PC-9 (cell line): ENCODE results near the gene JAK1.

ENCODE experiments used
- EZH2 ChIP-seq: fragments of 200-600 bp; sonication (generic); IDR thresholded peaks from 2 replicates; pipeline ENCODE4 v1.8.0; 2017; ENCODE audit warnings: antibody characterized with exemption, low read depth
- TF ChIP-seq, protein P1 (sequence below): fragments of 200-600 bp; sonication (generic); conservative IDR thresholded peaks from 2 replicates; pipeline ENCODE4 v1.6.1; 2017; ENCODE audit warnings: mixed run types, antibody characterized with exemption, mild to moderate bottlenecking, moderate library complexity

DNA sequence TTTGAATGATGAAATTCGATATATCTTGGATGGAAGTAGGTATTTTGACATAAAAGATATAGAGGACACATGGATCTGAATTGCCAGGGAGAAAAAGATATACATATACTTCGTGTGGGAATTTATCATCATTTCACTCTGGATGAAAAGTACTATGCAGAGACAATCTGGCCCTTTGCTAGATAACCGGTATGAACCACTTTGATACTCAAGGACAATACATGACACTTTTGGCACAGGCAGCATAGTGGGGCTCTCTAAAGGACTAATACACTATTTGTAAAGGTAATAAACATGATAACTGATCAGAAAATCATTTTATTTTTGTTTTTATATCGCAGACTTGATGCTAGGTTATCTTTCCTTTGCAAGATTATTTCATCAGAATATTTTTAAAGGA is 24.2 kb downstream of the JAK1 start:
- TF ChIP-seq, protein P1, sequence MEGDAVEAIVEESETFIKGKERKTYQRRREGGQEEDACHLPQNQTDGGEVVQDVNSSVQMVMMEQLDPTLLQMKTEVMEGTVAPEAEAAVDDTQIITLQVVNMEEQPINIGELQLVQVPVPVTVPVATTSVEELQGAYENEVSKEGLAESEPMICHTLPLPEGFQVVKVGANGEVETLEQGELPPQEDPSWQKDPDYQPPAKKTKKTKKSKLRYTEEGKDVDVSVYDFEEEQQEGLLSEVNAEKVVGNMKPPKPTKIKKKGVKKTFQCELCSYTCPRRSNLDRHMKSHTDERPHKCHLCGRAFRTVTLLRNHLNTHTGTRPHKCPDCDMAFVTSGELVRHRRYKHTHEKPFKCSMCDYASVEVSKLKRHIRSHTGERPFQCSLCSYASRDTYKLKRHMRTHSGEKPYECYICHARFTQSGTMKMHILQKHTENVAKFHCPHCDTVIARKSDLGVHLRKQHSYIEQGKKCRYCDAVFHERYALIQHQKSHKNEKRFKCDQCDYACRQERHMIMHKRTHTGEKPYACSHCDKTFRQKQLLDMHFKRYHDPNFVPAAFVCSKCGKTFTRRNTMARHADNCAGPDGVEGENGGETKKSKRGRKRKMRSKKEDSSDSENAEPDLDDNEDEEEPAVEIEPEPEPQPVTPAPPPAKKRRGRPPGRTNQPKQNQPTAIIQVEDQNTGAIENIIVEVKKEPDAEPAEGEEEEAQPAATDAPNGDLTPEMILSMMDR, result no peak
- no peak for TF ChIP-seq EZH2
